Activated naive CD4-positive, alpha-beta T cell treated with Interleukin-2 at 50 U/mL for 16 hours (primary cell): Measurements from ENCODE around the gene MIEF1.

Source experiments
- DNase-seq: peaks from one replicate; pipeline ENCODE4 v3.0.0-alpha.2; 2020

Gene MIEF1

GRCh38 chr22:39532215-39533073 is 30.4 kb downstream of the MIEF1 start, which contains the start of gene RPS19BP1:
Gene RPS19BP1 (minus strand): TSS chr22:39532748. CDS start chr22:39532738, 10 bp downstream.
- peak; percentile 100 for DNase-seq

GRCh38 chr22:39534092-39534506 is 32.0 kb downstream of the MIEF1 start:
- DNase-seq, result no peak

DNA sequence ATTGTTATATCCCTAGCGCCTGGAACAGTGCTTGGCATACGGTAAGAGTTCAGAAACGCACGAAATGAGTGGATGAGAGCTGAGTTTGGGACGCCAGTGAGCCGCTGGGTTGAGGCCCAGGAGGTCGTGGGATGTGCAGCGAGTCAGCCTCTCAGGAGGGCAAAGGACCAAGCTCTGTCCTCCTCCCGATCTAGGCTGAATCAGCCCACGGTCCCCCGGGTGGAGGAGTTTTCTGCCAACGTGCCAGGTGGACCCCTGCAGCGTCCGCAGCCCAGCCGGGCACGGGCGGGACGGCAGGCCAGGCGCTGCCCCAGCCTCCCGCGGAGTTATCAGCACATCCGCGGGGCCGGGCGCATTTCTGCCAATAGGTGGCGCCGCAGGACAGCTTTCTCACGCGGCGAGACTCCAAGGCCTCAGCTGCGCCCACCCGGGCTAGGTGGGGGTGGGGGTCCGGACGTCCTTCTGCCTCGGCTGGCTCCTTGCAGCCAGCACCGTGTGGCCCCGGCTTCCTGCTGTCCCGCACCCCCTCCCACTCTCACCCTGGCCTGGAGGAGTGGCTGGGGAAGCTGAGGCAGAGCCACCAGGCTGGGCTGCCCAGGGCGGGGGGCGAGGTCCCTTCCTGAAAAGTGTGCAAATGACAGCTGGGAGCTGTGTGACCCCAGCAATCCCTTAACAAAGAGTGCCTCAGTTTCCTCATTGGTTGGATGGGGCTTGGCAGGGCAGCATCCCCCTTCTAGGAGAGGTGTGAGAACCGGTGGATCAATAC is 32.7 kb downstream of the MIEF1 start:
- peak; percentile 84 for DNase-seq

DNA sequence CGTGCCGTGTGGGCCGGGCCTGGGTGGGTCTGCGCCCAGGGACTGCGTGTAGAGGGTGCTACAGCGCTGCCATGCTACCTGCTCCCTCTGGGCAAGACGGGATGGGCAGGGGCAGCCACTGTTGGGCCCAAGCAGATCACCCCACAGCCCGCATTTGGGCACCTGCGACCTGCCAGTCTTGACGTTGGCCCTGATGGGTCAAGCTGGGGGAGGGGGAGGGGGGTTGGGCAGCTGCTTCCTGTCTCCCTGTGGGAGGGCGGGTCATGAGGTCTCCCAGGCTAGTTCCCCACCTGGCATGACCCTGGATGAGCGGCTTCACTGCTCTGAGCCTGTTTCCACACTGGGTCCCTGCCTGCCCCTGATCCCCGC is 33.3 kb downstream of the MIEF1 start:
- DNase-seq, result no peak

GRCh38 chr22:39535831-39536449 is 33.9 kb downstream of the MIEF1 start:
- DNase-seq, result no peak

- no peak for DNase-seq
These were observed 34.6 kb downstream of the MIEF1 start for GRCh38 chr22:39536711-39537110.

GRCh38 chr22:39537975-39538374 is 35.9 kb downstream of the MIEF1 start:
- no peak for DNase-seq

GRCh38 chr22:39543095-39543494 is 41.0 kb downstream of the MIEF1 start:
- no peak for DNase-seq

GRCh38 chr22:39545386-39546365 is 43.6 kb downstream of the MIEF1 start:
- DNase-seq, result peak; percentile 69

DNA sequence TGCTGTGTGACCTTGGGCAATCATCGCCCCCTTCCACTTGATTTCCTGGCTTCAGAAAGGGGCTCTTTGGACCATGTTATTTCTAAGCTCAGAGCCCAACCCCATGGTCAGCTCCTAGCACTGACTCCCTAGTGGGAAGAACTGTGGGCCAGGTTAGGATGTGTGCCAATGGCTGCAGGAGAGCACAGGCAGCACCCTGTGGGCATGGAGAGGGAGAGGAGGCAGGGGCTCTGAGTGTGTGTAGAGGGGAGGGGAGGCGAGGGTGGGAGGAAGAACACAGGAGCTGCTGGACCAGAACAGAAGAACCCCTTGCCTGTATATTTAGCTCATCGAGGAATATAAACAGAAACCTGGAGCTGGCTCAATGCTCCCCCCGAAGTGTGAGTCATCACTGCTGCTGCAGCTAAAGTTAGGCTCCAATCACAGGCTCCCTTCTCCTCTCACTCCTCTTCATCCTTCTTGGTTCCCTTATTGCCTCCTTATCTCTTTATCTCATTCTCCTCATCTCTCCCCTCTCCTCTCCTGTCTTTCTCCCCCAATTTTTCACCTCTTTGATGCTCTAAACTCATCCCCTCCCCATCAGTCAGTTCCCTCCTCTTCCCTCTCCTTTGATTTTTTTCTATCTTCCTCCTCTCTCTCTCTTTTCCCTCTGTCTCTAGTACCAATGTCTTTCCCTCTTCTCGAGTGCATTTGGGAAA is 44.9 kb downstream of the MIEF1 start:
- no peak for DNase-seq

DNA sequence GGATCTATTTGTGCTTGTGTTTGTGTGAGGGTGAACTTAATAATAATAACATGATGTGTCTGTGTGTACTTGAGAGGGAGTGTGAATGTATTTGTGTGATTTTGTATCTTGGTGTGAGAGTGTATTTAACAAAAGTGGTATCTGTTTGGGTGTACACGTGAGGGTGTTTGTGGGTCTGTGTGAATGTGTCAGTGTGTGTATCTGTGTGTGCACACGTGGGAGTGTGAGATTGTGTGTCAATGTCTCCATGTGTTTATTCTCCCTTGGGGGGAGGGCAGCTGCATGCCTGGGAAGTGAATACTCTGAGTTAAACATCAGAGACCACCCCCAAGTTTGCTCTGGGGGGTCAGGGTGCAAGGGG is 45.5 kb downstream of the MIEF1 start:
- no peak for DNase-seq

GRCh38 chr22:39553429-39553828 is 51.3 kb downstream of the MIEF1 start:
- DNase-seq, result no peak

- DNase-seq, result no peak
These were observed 52.1 kb downstream of the MIEF1 start for GRCh38 chr22:39554151-39554550.

DNA sequence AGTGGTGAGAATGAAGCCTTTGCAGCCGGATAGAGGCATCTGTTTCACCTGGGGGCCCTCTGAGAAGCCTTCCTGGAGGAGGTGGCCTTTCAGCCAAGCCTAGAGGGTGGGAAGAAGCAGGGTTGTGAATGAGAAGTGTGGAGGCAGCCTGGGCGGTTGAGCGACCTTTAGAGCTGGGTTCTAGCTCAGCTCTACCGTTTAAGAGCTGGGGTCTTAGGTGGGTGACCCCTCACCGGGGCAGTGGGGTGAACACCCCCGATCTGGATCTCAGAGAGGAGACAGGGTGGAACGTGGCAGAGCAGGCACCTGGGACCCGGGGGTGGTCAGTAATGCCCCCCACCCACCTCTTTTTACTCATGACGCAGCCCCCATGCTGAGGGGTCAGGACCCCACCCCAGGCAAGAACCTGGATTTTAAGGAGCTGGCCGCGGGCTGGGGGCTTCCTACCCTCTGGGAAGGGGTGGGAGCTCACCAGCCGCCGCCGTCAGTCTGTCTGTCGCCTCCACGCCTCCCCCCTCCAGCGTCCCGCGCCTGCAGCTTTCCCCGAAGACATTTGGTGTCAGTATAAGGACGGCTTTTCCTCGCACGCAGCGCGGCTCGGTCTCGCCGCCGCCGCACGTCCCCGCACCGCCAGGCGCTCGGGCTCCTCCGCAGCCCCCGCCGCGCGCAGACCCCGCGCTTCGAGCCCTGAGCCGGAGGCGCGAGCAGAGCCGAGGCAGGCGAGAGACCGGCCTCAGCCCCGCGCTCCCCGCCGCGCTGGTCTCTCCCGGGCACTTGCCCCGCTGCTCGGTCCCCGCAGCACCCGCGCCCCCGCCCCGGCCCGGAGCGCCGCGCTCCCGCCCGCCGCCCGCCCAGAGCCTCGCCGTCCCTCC is 55.1 kb downstream of the MIEF1 start:
- peak; percentile 50 for DNase-seq

DNA sequence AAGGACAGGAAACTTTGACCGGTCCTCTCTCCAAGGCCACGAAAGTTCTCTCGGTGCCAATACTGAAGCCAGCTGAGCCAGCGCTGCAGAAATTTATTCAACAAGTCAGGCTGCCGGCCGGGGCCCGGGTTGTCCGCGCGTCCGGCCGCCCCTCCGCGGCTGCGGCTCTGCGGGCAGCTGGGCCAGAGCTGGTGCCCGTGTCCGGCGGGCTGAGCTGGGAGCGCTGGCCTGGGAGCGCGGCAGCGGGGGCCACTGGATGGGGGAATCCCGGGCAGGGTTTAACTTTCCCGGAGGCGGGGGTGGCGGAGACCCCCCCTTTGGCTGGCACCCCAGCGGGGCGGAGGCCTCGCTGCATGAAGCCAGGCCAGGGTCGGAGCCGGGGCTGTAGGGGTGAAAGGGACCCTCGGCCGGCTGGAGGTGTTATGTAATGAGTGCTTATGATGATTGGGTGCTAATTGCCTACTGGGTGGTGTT is 56.2 kb downstream of the MIEF1 start:
- DNase-seq, result no peak

- DNase-seq, result no peak
These were observed 56.9 kb downstream of the MIEF1 start for GRCh38 chr22:39558950-39559349.

DNA sequence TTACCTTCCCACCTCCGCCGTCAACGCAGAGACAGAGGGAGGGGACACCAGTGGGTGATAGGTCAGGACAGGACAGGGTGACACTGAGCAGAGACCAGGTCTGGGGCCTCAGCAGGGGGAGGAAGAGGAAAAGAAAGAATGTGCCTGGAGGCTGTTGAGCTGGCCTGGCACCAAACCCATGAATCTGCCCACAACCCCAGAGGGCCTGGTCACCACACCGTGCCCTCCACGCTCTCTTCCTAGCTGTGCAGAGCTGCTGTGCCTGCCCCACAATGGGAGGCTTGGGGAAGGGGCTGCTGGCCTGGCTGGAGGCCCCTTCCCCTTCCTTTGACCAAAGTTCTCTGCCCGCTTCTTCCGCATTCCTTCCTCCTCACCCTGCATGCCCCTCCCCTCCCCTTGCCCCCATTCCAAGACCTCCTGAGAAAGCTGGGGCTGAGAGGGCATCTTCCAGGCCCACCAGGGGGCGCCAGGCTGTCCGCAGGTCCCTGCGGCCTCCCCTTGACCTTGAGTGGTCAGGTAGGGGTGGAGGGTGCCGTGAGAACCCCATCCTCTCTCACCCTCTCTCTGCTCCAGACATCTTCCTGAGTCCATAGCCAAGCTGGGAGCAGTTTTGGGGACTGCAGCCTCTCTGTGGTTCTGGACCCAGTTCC is 57.5 kb downstream of the MIEF1 start:
- DNase-seq, result no peak

DNA sequence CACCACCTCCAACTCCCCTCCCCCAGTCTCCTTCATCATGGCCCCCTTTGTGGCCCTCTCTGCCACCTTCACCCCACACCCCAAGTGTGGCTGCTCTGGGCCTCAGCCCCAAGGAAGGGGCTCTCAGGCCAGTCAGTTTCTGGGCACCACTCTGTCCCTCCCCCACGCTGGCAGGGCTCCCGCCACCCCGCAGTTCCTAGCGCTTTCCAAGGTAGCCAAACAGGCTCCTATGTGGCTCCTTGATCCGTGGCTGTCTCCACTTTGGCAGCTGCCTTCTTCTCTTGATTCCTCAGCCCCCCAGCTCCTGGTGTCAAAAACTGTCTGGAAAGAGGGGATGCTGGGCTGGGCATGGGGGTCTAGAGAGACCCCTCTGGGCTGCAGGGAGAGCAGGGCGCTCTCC is 58.0 kb downstream of the MIEF1 start:
- no peak for DNase-seq

- no peak for DNase-seq
These were observed 60.9 kb downstream of the MIEF1 start for GRCh38 chr22:39562839-39563489.
